DOHH2 (cell line): Measurements from ENCODE around the gene CENPN.

Experiments used
- CTCF ChIP-seq: fragments of 200-600 bp; sonication (generic); IDR thresholded peaks from one replicate; pipeline ENCODE4 v1.5.1; 2014; ENCODE audit warnings: antibody characterized with exemption, mild to moderate bottlenecking, low read depth, low read length; ENCODE audit not compliant: poor library complexity, severe bottlenecking
- EZH2phosphoT487 ChIP-seq: fragments of 200-600 bp; sonication (generic); IDR thresholded peaks from 2 replicates; pipeline ENCODE4 v1.6.1; 2017; ENCODE audit warnings: borderline replicate concordance, mild to moderate bottlenecking, antibody characterized with exemption, low read length, moderate library complexity, mixed read lengths

- no peak for TF ChIP-seq CTCF
- no peak for TF ChIP-seq EZH2phosphoT487
These were observed 13.2 kb upstream of the CENPN start for GRCh38 chr16:80993834-80994233.
